Heart left ventricle (tissue), 13 donors: ENCODE data around the gene ZBTB40.

ENCODE experiments used
- CTCF ChIP-seq, 12 donors: fragments of 200-600 bp; sonication (generic) in 4 of 12; IDR thresholded peaks; one replicate each; pipeline versions ENCODE4 v1.5.0 to v1.8.0; 2018 to 2022; ENCODE audit warnings: antibody characterized with exemption in 12 of 12, mild to moderate bottlenecking in 5 of 12
- POLR2A ChIP-seq, 2 donors: fragments of 450-650 bp; IDR thresholded peaks; one replicate each; pipeline ENCODE4 v1.6.1; 2017; ENCODE audit warnings: antibody characterized with exemption in 2 of 2, mild to moderate bottlenecking in 2 of 2, moderate library complexity in 2 of 2
- donor health status: ischemic (EF 13 %, LVEDD 7.1; RV severe dilation, severe dysfunction).
- donor health status: DM: no; HTN: yes; CAD: no.
- donor health status: DM: no; HTN: no; CAD: no.
- donor health status: ischemic (EF 25% LVEDD 6.9; RV normal size, moderate dysfunction).
- donor health status: ischemic (EF 25% LVEDD 5.7; RV mildly dilated, moderate dysfunction).
- donor health status: ischemic (EF 35%, LVEDD 5.7; RV mildly dilated, moderate dysfunction).
- donor health status: nonischemic (EF 11% LVEDD 7.7; RV severe dilation, severe dysfunction).
- donor health status: DM: yes; HTN: yes; CAD: no.
- donor health status: PGD.
- donor health status: ischemic (EF 29% LVEDD 5.4; RV normal size, mild dysfunction).
- donor health status: nonischemic (EF 23%, LVEDD 6.1; RV moderate dilation, normal function).

- TF ChIP-seq CTCF (IDR thresholded peaks at IDR 0.05), result no peak
- no peak for TF ChIP-seq POLR2A (IDR thresholded peaks at IDR 0.05)
Measured at GRCh38 chr1:22470227-22470626, 18.6 kb downstream of the ZBTB40 start.
